H9 (cell line): Measurements from ENCODE around the gene SLAMF1. TPM values are rescaled to one million over a fixed set of nuclear protein-coding genes. Genes with fewer than 3 reads are reported as not detected.

Source experiments
- DNase-seq: peaks from one replicate; pipeline ENCODE4 v3.0.0-alpha.2; 2017
- H2AFZ ChIP-seq: one replicate; pipeline ENCODE4 v1.6.1; 2013; ENCODE audit warnings: mild to moderate bottlenecking, low read length, control low read depth, moderate library complexity
- H2AK5ac ChIP-seq: 2 replicates; pipeline ENCODE4 v1.6.1; 2013; ENCODE audit warnings: low read length, control low read depth, mixed read lengths; ENCODE audit not compliant: insufficient read length
- H2BK120ac ChIP-seq: one replicate; pipeline ENCODE4 v1.6.1; 2013; ENCODE audit warnings: low read depth, mild to moderate bottlenecking, low read length, control low read depth, inconsistent platforms; ENCODE audit not compliant: poor library complexity, severe bottlenecking
- H2BK12ac ChIP-seq: 2 replicates; pipeline ENCODE4 v1.6.1; 2013; ENCODE audit warnings: low read length, control low read depth, mixed read lengths, low read depth; ENCODE audit not compliant: insufficient read length
- H2BK15ac ChIP-seq: 2 replicates; pipeline ENCODE4 v1.6.1; 2013; ENCODE audit warnings: low read depth, low read length, control low read depth
- H2BK20ac ChIP-seq: one replicate; pipeline ENCODE4 v1.6.1; 2013; ENCODE audit warnings: low read depth, mild to moderate bottlenecking, low read length, control low read depth, inconsistent platforms; ENCODE audit not compliant: poor library complexity, severe bottlenecking
- H2BK5ac ChIP-seq: 2 replicates; pipeline ENCODE4 v1.6.1; 2013; ENCODE audit warnings: low read length, control low read depth, mixed read lengths; ENCODE audit not compliant: insufficient read length
- H3K14ac ChIP-seq: 2 replicates; pipeline ENCODE4 v1.6.1; 2013; ENCODE audit warnings: low read length, control low read depth; ENCODE audit not compliant: insufficient read depth
- H3K18ac ChIP-seq: 2 replicates; pipeline ENCODE4 v1.6.1; 2013; ENCODE audit warnings: low read depth, mild to moderate bottlenecking, mixed read lengths, low read length, control low read depth; ENCODE audit not compliant: insufficient read length
- H3K23ac ChIP-seq: 2 replicates; pipeline ENCODE4 v1.6.1; 2013; ENCODE audit warnings: low read length, control low read depth, mixed read lengths, low read depth; ENCODE audit not compliant: insufficient read length
- H3K23me2 ChIP-seq: 2 replicates; pipeline ENCODE4 v1.6.1; 2013; ENCODE audit warnings: low read depth, mild to moderate bottlenecking, mixed read lengths, low read length, control low read depth; ENCODE audit not compliant: insufficient read length, poor library complexity, severe bottlenecking
- H3K27ac ChIP-seq: 2 replicates; pipeline ENCODE4 v1.5.1; 2013; ENCODE audit warnings: low read length, control low read depth, mixed read lengths, low read depth; ENCODE audit not compliant: insufficient read length
- H3K27me3 ChIP-seq: 2 replicates; pipeline ENCODE4 v1.6.1; 2013; ENCODE audit warnings: low read length, control low read depth, inconsistent platforms; ENCODE audit not compliant: insufficient read depth
- H3K4ac ChIP-seq: 2 replicates; pipeline ENCODE4 v1.6.1; 2013; ENCODE audit warnings: low read depth, mild to moderate bottlenecking, control low read depth, inconsistent platforms, low read length, moderate library complexity
- H3K4me1 ChIP-seq: 2 replicates; pipeline ENCODE4 v1.6.1; 2013; ENCODE audit warnings: low read length, control low read depth, inconsistent platforms; ENCODE audit not compliant: insufficient read depth
- H3K4me2 ChIP-seq: 2 replicates; pipeline ENCODE4 v1.6.1; 2013; ENCODE audit warnings: low read length, control low read depth, mixed read lengths; ENCODE audit not compliant: insufficient read length, insufficient read depth
- H3K56ac ChIP-seq: 2 replicates; pipeline ENCODE4 v1.6.1; 2013; ENCODE audit warnings: low read depth, mild to moderate bottlenecking, mixed read lengths, low read length, control low read depth; ENCODE audit not compliant: insufficient read length
- H3K79me1 ChIP-seq: 2 replicates; pipeline ENCODE4 v1.6.1; 2013; ENCODE audit warnings: low read depth, mild to moderate bottlenecking, moderate library complexity, low read length, control low read depth, inconsistent platforms; ENCODE audit not compliant: insufficient read depth, poor library complexity, severe bottlenecking
- H3K79me2 ChIP-seq: 2 replicates; pipeline ENCODE4 v1.6.1; 2013; ENCODE audit warnings: low read length, control low read depth, inconsistent platforms; ENCODE audit not compliant: insufficient read depth
- H3K9ac ChIP-seq: 2 replicates; pipeline ENCODE4 v1.6.1; 2013; ENCODE audit warnings: low read length, control low read depth, mixed read lengths; ENCODE audit not compliant: insufficient read length; ENCODE audit errors: extremely low read depth
- H3K9me3 ChIP-seq: one replicate; pipeline ENCODE4 v1.6.1; 2013; ENCODE audit warnings: low read depth, low read length, inconsistent platforms; ENCODE audit not compliant: control insufficient read depth
- H3T11ph ChIP-seq: one replicate; pipeline ENCODE4 v1.6.1; 2013; ENCODE audit warnings: mild to moderate bottlenecking, low read length, control low read depth, inconsistent platforms
- H4K20me1 ChIP-seq: one replicate; pipeline ENCODE4 v1.6.1; 2013; ENCODE audit not compliant: control insufficient read depth, insufficient read length, insufficient read depth
- H4K5ac ChIP-seq: 2 replicates; pipeline ENCODE4 v1.6.1; 2013; ENCODE audit warnings: low read depth, mild to moderate bottlenecking, mixed read lengths, low read length, control low read depth; ENCODE audit not compliant: insufficient read length
- H4K8ac ChIP-seq: replicated peaks from 2 replicates; pipeline ENCODE4 v1.6.1; 2013; ENCODE audit warnings: low read length, control low read depth, mixed read lengths, low read depth; ENCODE audit not compliant: insufficient read length
- H4K91ac ChIP-seq: 2 replicates; pipeline ENCODE4 v1.6.1; 2013; ENCODE audit warnings: low read depth, mild to moderate bottlenecking, moderate library complexity, mixed read lengths, low read length, control low read depth; ENCODE audit not compliant: insufficient read length
- H3K27ac Mint-ChIP-seq, 3 experiments: 2 replicates in 2 of 3; 3 replicates in 1 of 3; pipeline ENCODE4 v1.8.0; 2020 to 2021; ENCODE audit warnings: mixed read lengths in 3 of 3, mild to moderate bottlenecking in 1 of 3, moderate library complexity in 1 of 3
- H3K27me3 Mint-ChIP-seq: 2 replicates; pipeline ENCODE4 v1.8.0; 2021; ENCODE audit warnings: low read depth, mild to moderate bottlenecking, moderate library complexity, mixed read lengths
- H3K36me3 Mint-ChIP-seq, 3 experiments: 2 replicates in 2 of 3; 3 replicates in 1 of 3; pipeline ENCODE4 v1.8.0; 2020 to 2021; ENCODE audit warnings: low read depth in 3 of 3, mixed read lengths in 3 of 3; ENCODE audit not compliant: insufficient read depth in 1 of 3
- H3K4me1 Mint-ChIP-seq, 2 experiments: 2 replicates each; pipeline ENCODE4 v1.8.0; 2020; ENCODE audit warnings: mixed read lengths in 2 of 2
- H3K4me3 Mint-ChIP-seq, 2 experiments: 2 replicates in 1 of 2; 3 replicates in 1 of 2; pipeline ENCODE4 v1.8.0; 2020 to 2021; ENCODE audit warnings: mild to moderate bottlenecking in 2 of 2, mixed read lengths in 2 of 2, moderate library complexity in 1 of 2
- H3K9me3 Mint-ChIP-seq, 2 experiments: 2 replicates in 1 of 2; 3 replicates in 1 of 2; pipeline ENCODE4 v1.8.0; 2020; ENCODE audit warnings: mild to moderate bottlenecking in 2 of 2, mixed read lengths in 2 of 2, moderate library complexity in 1 of 2
- WGBS: extraction: QIAGEN DNeasy Blood & Tissue Kit; methylation state at CpG from one replicate; pipeline ENCODE4 v1.1.7; 2013; ENCODE audit warnings: missing lambda C conversion rate, low lambda C conversion rate, mixed read lengths; ENCODE audit not compliant: insufficient read length; ENCODE audit errors: extremely low coverage; 5-methylcytosine and 5-hydroxymethylcytosine counted together
- total RNA-seq: library from RNA; stranded (reverse); gene quantifications from 2 replicates; pipeline ENCODE4 v1.2.1, GENCODE V29; 2021
- TF ChIP-seq, protein P1 (sequence below): fragments of 200-600 bp; sonication (generic); conservative IDR thresholded peaks from 3 replicates; pipeline ENCODE4 v1.8.0; 2021; ENCODE audit warnings: antibody characterized with exemption, mild to moderate bottlenecking

The SLAMF1 gene
- total RNA-seq, 1 experiment from 2014 or later, result not detected

- no CpG with 5 or more reads among the region's 1 CpG for WGBS
Measured at GRCh38 chr1:160626509-160627342, 20.1 kb downstream of the SLAMF1 start.

More at GRCh38 chr1:160626509-160627342, 20.1 kb downstream of the SLAMF1 start:
- H3K9ac ChIP-seq, result no peak overlapping the region
- H3K23me2 ChIP-seq, result no peaks in the 10 kb centered on the region
- no peak overlapping the region for H3T11ph ChIP-seq
- no peaks in the 10 kb centered on the region for H3K36me3 Mint-ChIP-seq
- no peak overlapping the region for H3K4me3 Mint-ChIP-seq
- no peak overlapping the region for H3K4me2 ChIP-seq
- no peak overlapping the region for H4K91ac ChIP-seq
- H3K27ac ChIP-seq, result no peak overlapping the region
- H3K27me3 ChIP-seq, result no peaks in the 10 kb centered on the region
- H3K9me3 ChIP-seq, result no peaks in the 10 kb centered on the region
- no peak overlapping the region for H2AK5ac ChIP-seq
- no peak overlapping the region for H3K56ac ChIP-seq
- TF ChIP-seq, protein P1, sequence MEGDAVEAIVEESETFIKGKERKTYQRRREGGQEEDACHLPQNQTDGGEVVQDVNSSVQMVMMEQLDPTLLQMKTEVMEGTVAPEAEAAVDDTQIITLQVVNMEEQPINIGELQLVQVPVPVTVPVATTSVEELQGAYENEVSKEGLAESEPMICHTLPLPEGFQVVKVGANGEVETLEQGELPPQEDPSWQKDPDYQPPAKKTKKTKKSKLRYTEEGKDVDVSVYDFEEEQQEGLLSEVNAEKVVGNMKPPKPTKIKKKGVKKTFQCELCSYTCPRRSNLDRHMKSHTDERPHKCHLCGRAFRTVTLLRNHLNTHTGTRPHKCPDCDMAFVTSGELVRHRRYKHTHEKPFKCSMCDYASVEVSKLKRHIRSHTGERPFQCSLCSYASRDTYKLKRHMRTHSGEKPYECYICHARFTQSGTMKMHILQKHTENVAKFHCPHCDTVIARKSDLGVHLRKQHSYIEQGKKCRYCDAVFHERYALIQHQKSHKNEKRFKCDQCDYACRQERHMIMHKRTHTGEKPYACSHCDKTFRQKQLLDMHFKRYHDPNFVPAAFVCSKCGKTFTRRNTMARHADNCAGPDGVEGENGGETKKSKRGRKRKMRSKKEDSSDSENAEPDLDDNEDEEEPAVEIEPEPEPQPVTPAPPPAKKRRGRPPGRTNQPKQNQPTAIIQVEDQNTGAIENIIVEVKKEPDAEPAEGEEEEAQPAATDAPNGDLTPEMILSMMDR, result no peak
- no peak overlapping the region for H2AFZ ChIP-seq
- H3K79me2 ChIP-seq, result no peaks in the 10 kb centered on the region
- no peaks in the 10 kb centered on the region for H3K27me3 Mint-ChIP-seq
- H3K14ac ChIP-seq, result no peak overlapping the region
- no peak overlapping the region for H2BK20ac ChIP-seq
- 0 out of 4 replicates have a peak, but pooled peaks cover 0 to 2% of the 10 kb centered on the region in 2 experiments for H3K4me1 Mint-ChIP-seq
- H3K18ac ChIP-seq, result no peak overlapping the region
- H3K4ac ChIP-seq, result no peak overlapping the region
- H4K20me1 ChIP-seq, result no peaks in the 10 kb centered on the region
- no peak overlapping the region for H2BK120ac ChIP-seq
- no peak overlapping the region for H4K5ac ChIP-seq
- no peaks in the 10 kb centered on the region for H3K79me1 ChIP-seq
- no peak overlapping the region for H2BK15ac ChIP-seq
- no peaks in the 10 kb centered on the region for H3K4me1 ChIP-seq
- H3K23ac ChIP-seq, result no peak overlapping the region
- no peak overlapping the region for H2BK5ac ChIP-seq
- no peak overlapping the region for H2BK12ac ChIP-seq
- H4K8ac ChIP-seq, result no peak overlapping the region
- DNase-seq, result no peak
- no peaks in the 10 kb centered on the region; a peak in 1 of 5 replicates for H3K9me3 Mint-ChIP-seq
- H3K27ac Mint-ChIP-seq, result no peak overlapping the region
